Activated CD8-positive, alpha-beta memory T cell treated with anti-CD3 and anti-CD28 coated beads, Interleukin-2, amount 50 U/mL, for 48 hours (primary cell): ENCODE results near the gene CCNB1IP1.
A peak's percentile ranks its signal among the peaks of the same experiment; 100 is the strongest.
"Not testable (repeated sequence)": the region's sequence is repeated elsewhere in the genome, so short reads cannot be mapped to it uniquely, and the experiment has no call there.

ENCODE experiments used
- DNase-seq: peaks from one replicate; pipeline ENCODE4 v3.0.0-alpha.2; 2020

CCNB1IP1 gene

DNA sequence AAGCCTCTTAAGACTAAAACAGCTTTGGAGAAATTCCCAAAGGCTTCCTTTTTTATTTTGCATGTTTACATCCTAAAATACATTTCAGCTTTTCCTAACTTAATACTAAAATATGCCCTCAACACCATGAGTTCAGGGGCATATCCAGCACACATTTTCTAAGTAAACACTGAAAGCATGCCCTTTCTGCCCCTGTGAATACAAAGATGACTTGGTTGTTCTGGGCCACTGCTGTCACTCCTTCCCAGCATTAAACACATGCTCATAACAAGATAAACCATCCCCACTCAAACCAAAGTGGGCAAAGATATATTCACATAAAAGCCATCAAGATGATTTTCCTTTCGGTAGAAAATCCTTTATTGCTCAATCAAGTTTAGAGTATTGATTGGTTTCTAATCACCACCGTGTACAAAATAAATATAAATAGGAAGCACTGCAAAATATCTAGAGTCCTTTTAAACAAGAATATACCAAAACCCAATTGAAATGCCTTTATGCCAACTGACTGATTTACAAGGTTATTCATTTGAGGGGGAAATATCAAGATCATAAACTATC is 1.9 kb downstream of the CCNB1IP1 start:
- no peak for DNase-seq

DNA sequence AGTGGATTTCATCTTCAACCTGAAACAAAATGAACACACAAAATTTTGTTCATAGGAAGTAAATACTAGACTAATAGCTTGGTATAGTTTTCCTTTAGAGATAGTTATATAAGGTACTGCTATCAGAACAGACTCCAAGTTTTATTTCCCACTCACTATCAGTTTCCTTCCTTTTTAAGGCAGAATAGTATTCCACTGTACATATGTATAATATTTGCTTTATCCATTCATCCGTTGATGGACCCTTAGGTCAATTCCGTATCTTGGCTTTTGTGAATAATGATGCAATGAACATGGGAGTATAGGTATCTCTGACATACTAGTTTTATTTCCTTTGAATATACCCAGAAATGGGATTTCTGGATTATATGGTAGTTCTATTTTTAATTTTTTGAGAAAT is 3.7 kb downstream of the CCNB1IP1 start:
- DNase-seq = no peak

DNA sequence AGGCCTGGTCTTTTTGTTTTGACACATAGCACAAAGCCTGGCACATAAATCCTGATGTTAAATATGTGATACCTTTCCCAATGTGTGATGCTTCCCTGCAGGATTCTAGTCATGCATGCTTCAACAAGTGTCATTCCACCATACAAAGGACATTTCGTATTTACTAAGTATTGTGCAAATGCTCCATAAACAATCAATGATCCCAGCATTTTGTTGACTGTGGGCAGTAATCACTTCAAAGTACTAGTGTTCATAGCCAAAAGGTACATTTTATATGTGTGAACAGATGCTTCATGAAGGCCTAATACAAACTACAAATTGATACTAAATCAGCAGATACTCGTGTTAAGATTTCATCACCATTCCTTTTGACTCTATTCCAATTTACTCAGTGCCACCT is 4.4 kb downstream of the CCNB1IP1 start:
- DNase-seq = no peak

DNA sequence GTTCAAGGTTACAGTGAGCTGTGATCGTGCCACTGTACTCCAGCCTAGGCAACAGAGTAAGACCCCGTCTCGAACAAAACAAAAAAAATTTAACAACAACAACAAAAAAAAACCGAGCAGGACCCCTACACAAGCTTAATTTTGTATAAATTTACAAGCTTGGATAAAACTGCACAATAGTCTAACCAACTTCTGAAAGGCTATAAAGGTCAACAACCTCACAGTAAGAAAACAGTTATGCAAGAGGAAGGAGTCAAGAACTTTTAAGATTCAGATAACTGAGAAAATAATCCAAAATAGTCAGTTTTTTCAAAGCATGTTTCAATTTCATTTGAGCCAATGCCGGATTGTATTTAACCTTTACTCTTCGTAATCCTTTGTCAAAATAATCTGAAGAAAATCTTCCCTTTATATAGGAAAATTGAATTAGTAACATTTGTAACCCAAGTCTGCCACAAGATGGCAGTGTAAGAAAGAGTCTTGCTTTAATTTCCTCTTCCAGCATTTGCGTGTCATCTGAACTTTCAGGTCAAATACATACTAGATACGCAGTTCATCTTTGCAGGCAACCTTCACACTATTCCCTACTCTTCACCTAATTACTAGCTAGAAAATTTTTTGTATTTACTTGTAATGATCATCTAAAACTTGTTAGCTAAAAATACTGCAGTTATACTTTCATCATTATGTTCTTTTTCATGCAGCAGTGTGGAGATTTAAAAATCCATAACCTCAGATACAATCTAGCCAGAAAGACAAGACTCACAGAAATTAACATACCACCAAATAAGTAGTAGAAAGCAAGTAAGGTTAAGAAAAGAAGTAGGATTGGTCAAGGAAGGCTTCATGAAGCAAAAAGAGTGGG is 5.8 kb downstream of the CCNB1IP1 start:
- DNase-seq = no peak

DNA sequence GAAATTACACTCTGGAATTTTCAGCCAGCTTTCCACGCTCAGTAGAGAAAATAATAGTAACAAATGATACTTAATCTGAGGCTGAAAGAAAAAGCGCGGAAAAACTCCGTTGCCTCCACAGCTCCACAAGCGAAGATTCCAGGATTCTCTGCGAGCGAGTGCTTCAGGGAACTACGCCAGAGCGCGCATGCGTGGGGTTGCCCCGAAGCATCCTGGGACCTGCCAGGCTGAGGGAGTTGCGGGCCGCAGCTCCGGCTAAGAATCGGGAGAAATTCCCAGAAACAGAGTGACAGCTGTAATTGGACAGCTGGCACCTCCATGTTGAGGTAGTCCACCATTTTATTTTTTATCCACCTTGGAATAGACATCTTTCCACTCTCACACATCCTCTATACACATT is 15.4 kb downstream of the CCNB1IP1 start:
- DNase-seq = no peak

DNA sequence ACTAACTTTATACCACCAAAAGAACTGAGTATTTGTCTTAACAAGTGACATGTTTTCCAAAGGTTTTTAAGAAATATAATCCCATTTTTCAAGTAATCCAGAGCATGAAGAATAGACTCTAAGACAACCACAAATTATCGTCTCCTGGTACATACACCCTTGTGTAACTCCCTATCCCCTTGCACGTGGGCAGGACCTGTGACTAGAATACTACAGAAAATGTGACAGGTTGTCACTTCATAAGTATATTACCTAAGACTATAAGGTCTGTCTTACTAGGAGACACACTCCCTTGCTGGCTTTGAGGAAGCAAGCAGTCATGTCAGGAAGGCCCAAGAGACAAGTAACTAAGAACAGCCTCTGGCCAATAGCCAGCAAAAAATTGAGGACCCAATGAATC is 19.1 kb downstream of the CCNB1IP1 start:
- no peak for DNase-seq

DNA sequence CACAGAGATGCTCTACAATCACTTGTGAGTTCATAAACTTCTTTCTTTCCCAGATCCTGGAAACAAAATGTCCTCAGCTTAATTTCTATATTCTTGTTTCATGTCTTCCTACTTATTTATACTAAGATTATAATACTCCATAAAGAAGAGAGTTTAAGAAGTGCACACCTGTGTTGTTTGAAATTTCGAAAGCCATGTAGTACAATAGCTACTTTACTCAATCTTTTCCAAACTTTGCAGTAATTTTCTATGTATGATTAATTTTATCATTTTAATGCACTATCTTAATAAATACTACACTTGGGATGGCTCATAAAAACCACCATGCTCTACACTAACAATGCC is 27.0 kb downstream of the CCNB1IP1 start:
- DNase-seq = no peak

DNA sequence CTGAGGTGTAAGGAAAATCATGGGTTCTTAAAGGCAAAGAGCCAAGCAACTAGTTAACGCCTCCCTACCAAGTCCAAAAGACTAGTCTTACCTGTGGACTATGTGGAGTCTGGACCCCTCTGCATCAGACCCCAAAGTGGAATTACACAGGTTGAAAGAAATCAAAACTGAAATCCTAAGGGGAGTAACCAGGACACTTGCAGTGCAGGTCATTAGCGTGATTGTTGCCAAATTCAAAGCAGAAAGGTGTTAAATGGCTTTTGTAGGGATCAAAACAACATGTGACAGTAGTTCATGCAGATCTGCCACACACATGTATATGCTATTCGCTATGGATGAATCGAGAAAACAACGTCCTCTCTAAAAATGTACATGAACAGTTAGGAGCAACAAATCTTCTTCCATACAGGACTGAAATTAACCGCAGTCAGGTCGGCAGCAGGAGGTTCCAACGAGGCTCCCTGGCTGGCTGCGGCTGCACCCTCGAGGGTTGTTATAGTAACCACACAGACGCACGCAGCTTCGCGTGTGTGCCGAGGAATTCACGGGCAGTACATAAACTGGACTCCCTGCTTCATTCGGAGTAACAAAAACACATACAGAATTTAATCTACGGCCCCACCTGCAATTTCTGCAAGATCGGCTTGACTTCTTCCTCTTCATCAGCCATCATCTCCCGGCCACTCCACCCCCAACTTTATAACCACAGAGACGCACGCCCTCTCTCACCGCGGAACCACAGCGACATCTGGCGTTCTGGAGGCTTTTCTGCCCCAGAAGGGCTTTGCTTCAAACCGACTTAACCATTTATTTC is 27.6 kb downstream of the CCNB1IP1 start, which contains the start of gene TTC5:
Gene TTC5, minus strand, starts transcription at position 687 of the 814 bp plus-strand sequence. Its CDS starts 14 bp downstream, at position 673.
- DNase-seq = peak; percentile 96

DNA sequence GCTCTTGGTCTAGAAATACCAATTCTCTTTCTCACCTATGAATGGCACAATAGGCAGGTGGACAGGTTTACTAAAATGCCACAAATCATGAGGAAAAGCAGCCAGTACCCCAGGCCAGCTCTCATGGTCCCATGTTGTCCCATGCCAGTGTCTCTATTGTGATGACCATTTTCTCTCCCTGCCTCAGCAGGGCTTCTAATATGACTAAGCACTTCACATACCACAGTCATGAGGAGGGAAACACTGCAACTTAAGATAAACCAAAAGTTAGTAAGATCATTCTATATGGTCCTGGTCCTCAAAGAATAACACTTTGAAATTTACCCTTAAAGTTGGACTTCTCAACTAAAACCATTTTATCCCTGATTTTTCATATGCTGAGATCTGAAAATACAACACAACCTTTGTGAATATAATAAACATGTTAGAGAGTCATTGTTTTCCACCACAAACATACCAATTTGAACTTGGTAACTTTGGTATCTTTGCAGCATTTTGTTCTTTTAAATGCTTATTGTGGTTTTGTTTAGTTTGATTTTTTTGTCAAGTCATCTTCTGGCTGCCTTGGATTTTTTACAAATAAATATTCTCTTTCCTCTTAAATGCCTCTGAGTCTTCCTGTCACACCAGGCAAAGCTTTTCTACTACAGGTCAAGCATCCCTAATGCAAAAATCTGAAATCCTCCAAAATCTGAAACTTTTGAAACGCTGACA is 30.9 kb downstream of the CCNB1IP1 start:
- no peak for DNase-seq

DNA sequence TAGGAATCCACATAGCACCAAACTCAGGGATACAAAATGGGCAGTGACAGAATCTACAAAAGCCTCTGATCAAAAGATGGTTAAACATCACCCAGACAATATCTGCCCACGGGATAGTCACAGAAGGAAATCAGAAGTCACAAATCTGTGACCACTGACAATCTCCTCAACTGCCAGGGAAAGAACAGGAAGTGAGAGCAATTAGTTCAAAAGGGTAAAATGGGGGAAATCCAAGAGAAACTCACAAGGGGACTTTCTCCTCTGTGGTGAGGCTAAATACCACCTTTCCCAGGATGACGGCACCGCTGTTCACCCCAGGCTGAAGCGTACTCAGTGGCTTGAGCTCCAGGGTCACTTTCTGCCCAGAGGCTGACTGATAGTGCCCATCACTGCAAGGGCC is 38.0 kb downstream of the CCNB1IP1 start:
- no peak for DNase-seq

DNA sequence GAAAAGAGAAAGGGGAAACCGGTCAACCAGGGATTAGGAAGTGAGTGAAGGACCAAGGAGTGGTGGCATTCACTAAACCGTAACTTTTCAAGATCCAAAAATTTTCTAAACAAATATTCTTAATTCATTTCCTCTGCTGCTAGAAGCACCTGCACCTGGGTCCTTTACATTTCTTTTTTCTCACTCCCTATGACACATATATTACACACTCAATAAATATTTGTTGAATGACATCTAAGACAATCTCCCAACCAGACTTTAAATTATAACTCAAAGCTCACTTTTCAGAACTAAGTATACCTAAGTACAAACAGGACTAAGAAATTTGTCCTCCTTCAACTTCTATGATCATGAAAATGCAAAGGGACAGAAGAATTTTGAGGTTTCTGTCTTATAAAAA is 38.4 kb downstream of the CCNB1IP1 start:
- no peak for DNase-seq

DNA sequence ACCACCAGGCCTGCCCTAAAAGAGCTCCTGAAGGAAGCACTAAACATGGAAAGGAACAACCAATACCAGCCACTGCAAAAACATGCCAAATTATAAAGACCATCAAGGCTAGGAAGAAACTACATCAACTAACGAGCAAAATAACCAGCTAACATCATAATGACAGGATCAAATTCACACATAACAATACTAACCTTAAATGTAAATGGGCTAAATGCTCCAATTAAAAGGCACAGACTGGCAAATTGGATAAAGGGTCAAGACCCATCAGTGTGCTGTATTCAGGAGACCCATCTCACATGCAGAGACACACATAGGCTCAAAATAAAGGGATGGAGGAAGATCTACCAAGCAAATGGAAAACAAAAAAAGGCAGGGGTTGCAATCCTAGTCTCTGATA is 51.1 kb downstream of the CCNB1IP1 start:
- not testable (repeated sequence) for DNase-seq

DNA sequence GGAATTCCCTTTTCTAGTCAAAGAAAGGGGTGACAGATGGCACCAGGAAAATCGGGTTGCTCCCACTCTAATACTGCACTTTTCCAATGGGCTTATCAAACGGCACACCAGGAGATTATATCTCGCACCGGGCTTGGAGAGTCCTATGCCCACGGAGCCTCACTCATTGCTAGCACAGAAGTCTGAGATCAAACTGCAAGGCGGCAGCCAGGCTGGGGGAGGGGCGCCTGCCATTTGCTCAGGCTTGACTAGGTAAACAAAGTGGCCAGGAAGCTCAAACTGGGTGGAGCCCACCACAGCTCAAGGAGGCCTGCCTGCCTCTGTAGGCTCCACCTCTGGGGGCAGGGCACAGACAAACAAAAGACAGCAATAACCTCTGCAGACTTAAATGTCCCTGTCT is 52.8 kb downstream of the CCNB1IP1 start:
- DNase-seq = not testable (repeated sequence)

DNA sequence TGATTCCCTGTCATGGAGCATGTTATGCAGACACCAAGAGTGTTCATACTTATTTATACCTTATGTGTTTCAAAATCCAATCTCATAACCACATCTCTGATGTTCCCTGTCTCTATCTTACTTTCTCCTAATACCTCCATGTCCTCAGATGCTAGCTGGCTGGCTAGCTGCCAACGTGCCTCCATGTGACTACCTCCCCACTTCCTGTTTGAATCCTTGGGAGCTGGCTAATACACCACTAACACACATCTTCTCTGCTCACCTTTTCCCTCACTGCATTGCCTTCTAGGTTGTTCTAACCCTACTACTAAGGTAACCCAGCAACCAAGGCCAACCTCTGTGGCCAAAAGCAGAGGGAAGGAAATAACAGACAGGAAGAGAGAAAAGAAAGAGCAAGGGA is 54.7 kb downstream of the CCNB1IP1 start:
- DNase-seq = no peak

DNA sequence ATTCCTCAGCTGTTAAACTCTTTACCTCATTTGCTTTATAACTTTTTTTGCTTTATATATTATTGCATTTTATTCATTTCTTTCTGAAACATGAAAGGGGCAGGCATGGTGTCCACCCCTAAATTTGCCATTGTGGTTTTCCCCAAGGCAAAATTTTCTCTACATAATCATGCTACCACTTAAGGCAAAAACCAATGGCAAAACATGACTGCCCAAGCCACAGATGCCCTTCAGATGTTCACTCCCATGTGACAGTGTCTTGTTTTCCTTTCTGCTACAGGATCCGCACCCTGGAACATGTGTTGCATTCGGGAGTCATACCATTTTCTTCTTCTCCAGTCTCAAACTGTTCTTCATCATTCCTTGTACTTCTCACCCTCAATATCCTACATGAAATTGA is 55.7 kb downstream of the CCNB1IP1 start:
- DNase-seq = no peak

DNA sequence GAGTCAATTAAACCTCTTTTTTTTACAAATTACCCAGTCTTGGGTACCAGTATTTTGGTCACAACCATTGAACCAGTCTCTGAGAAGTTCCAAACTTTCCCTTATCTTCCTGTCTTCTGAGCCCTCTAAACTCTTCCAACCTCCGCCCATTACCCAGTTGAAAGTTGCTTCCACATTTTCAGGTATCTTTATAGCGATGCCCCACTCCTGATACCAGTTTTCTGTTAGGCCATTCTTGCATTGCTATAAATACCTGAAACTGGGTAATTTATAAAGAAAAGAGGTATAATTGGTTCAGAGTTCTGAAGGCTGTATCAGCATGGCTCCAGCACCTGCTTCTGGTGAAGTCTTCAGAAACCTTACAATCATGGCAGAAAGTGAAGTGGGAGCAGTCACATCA is 59.0 kb downstream of the CCNB1IP1 start:
- DNase-seq = no peak

DNA sequence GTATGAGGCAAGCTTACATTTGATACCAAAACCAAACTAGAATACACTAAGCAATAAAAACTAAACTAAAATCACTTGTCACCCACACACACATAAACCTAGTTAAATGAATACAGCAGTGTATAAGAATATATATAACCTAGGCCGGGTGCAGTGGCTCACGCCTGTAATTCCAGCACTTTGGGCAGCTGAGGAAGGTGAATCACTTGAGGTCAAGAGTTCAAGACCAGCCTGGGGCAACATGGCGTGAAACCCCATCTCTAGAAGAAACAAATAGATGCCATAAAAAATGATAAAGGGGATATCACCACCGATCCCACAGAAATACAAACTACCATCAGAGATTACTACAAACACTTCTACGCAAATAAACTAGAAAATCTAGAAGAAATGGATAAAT is 68.7 kb downstream of the CCNB1IP1 start:
- DNase-seq = not testable (repeated sequence)

DNA sequence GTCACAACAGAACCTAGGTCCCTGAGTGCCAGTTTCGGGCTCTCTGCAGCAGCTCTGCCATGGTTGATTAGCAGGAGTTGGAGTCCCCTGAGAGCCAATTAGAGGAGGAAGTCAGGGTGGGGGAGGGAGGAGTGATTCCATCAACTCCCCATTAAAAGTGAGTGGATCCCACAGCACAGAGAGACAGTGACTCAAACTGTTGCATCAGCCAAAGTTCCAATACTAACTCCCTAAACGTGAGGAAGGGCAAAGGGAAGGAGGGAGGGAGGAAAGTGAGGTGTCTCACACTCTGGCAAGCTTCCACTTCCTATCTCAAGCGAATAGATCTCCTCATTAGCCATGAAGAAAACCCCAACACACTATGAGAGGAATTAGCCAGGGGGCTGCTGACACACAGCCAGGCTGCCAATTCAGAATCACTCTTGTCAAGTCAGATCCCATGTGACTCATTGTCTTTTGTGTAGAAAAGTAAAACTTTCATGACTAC is 70.4 kb downstream of the CCNB1IP1 start:
- DNase-seq = no peak
